HG02610 (cell line): Measurements from ENCODE around the gene FAM124A.

Experiments
- ATAC-seq: cut with Tn5 transposase; IDR thresholded peaks from one replicate; pipeline ENCODE4 v1.9.1; 2021; ENCODE audit warnings: mild to moderate bottlenecking, moderate library complexity; ENCODE audit not compliant: unreplicated experiment

FAM124A gene

GRCh38 chr13:51222037-51222685 is at the start of gene FAM124A:
Gene FAM124A (plus strand): TSS chr13:51222398. CDS start chr13:51222502, 104 bp downstream.
- ATAC-seq, result peak; percentile 68

GRCh38 chr13:51175021-51175420 is 47.2 kb upstream of the FAM124A start:
- ATAC-seq, result no peak

- no peak for ATAC-seq
Observed at GRCh38 chr13:51175639-51176038, 46.6 kb upstream of the FAM124A start.

- no peak for ATAC-seq
Observed at GRCh38 chr13:51177188-51177587, 45.0 kb upstream of the FAM124A start.

GRCh38 chr13:51178456-51179074 is 43.6 kb upstream of the FAM124A start:
- no peak for ATAC-seq

GRCh38 chr13:51179432-51179971 is 42.7 kb upstream of the FAM124A start:
- ATAC-seq, result no peak

- no peak for ATAC-seq
Observed at GRCh38 chr13:51180853-51181511, 41.2 kb upstream of the FAM124A start.

- ATAC-seq, result no peak
Observed at GRCh38 chr13:51181786-51182383, 40.3 kb upstream of the FAM124A start.

- ATAC-seq, result no peak
Observed at GRCh38 chr13:51191743-51192142, 30.5 kb upstream of the FAM124A start.

- ATAC-seq, result no peak
Observed at GRCh38 chr13:51192348-51192747, 29.9 kb upstream of the FAM124A start.

- no peak for ATAC-seq
Observed at GRCh38 chr13:51193387-51193786, 28.8 kb upstream of the FAM124A start.

- ATAC-seq, result no peak
Observed at GRCh38 chr13:51194942-51195341, 27.3 kb upstream of the FAM124A start.

- ATAC-seq, result no peak
Observed at GRCh38 chr13:51201886-51202285, 20.3 kb upstream of the FAM124A start.

- ATAC-seq, result no peak
Observed at GRCh38 chr13:51202477-51203046, 19.6 kb upstream of the FAM124A start.

GRCh38 chr13:51206584-51206983 is 15.6 kb upstream of the FAM124A start:
- ATAC-seq, result no peak

- ATAC-seq, result no peak
Observed at GRCh38 chr13:51207881-51208280, 14.3 kb upstream of the FAM124A start.

GRCh38 chr13:51208716-51209115 is 13.5 kb upstream of the FAM124A start:
- ATAC-seq, result no peak

- no peak for ATAC-seq
Observed at GRCh38 chr13:51211910-51212309, 10.3 kb upstream of the FAM124A start.

- no peak for ATAC-seq
Observed at GRCh38 chr13:51212758-51213157, 9.4 kb upstream of the FAM124A start.

GRCh38 chr13:51213173-51213728 is 8.9 kb upstream of the FAM124A start:
- ATAC-seq, result no peak

- ATAC-seq, result no peak
Observed at GRCh38 chr13:51218626-51219025, 3.6 kb upstream of the FAM124A start.
